Thyroid gland (tissue), 4 donors: ENCODE measurements around the gene AGBL4.

Experiments
- CTCF ChIP-seq, 6 experiments: fragments of 200-600 bp in 3 of 6; fragments of 450-650 bp in 3 of 6; sonication (generic) in 3 of 6; IDR thresholded peaks; one replicate each; pipeline ENCODE4 v1.5.1; 2016 to 2019; ENCODE audit warnings: antibody characterized with exemption in 6 of 6, mild to moderate bottlenecking in 2 of 6, inconsistent platforms in 1 of 6, moderate library complexity in 1 of 6
- POLR2A ChIP-seq, 2 donors: fragments of 450-650 bp; IDR thresholded peaks; one replicate each; pipeline ENCODE4 v1.6.1; 2017; ENCODE audit warnings: antibody characterized with exemption in 2 of 2, mild to moderate bottlenecking in 2 of 2, moderate library complexity in 1 of 2

- no peak for TF ChIP-seq CTCF (IDR thresholded peaks at IDR 0.05)
- no peak for TF ChIP-seq POLR2A (IDR thresholded peaks at IDR 0.05)
These were observed 1164.3 kb downstream of the AGBL4 start for GRCh38 chr1:48859456-48859855.
